Limb (tissue), 2 donors: ENCODE measurements around the gene DBN1.

Source experiments
- DNase-seq, 2 donors: peaks; one replicate each; pipeline ENCODE4 v3.0.0-alpha.2; 2016; ENCODE audit errors: extremely low spot score in 2 of 2

Gene DBN1

DNA sequence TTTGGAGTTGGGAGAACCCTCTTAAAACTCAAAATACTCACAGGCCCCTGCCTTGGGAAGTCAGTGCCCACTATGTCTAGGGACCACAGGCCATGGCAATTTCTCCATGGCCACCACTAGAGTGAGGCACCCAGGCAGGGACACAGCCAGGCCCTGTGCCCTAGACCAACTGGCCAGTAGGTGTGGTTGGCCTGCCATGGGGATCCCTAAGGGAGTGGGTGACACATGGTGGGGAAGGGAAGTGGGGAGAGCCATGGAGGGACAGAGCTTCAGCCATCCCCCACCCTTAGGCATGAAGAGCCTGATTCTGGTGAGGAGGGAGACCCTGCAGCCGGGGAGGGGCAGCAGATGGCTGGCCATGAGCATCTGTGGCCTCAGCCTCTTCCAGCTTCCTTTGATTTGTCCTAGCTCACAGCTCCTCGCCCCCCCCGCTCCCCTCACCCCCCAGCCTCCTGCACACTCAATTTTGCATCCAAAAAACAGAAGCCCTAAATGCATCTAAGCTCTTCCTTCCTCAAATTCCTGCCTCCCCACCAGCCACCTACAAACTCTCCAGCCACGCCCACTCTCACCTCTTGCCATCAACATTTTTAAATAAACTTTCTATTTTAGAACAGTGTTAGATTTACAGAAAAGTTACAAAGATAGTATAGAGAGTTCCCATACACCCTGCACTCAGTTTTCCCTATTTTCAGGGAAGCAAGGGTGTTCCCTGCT lies 1.6 kb upstream of the DBN1 start:
- DNase-seq, result peak in 1 of 2 donors; percentile 40

DNA sequence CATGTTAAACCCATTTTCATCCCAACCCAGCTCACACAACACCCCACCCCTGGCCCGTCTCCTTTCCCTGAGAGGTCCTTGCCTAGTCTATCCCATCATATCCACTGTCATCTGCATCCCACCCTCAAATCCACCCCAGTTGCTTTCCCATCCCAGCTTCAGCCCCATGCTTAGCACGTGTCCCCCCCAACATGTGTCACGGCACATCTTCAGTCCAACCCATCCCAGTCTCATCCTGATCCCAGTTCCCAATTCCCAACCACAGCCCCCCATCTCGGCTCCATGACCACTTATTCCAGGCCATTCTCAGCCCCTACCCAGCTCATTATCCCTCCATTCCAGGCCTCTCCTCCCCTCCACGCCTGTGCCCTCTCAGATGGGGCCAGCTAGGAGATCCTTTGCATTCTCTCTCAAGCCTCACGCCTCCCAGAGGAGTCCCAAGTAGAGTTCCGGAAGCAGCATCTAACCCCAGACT lies 605 bp upstream of the DBN1 start:
- DNase-seq, result peak in 1 of 2 donors; percentile 59

DNA sequence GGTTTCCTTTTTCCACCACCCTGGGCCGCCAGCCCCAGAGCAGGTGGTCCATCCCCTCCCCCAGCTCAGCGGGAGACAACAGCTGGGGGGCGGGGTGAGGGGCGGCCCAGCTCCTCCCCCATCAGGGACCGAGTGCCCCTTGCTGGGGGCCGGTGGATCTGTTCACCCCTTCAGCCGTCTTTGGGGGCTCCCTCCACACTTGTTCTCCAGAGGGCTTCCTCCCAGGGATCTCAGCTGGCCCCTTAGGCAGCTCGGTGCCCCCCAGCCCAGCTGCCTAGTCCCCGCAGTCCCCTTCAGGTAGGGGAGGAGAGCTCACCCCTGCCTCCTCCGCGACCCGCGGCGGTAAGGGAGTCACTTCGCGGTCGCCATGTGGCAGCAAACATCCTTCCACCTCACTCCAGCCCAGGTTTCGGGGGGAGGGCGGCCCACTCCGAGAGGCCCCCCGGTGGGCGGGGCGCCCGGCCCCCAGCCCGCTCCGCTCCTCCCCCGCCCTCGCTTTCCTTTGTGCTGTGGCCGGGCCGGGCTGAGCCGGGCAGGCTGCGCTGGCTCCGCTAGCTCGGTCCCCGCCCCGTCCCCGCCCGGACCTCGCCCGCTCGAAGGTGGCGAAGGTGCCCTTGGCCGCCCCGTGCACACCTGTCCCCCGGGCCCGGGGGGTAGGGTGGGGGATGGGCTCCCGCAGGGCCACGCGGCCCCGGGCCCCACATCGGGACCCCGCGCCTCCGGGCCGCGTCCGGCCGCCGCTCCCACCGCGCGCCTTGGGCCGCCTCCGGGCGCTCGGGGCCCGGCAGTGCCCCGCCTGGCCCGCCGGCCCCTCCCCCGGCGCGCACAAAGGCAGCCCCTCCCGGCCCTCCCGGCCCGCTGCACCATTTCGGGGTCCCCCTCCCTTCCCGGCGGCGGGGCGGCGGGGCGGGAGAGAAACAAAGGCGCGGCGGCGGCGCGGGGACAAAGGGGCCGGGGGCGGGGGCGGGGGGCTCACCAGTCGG lies 683 bp downstream of the DBN1 start:
- DNase-seq, result peak in 1 of 2 donors; percentile 84

DNA sequence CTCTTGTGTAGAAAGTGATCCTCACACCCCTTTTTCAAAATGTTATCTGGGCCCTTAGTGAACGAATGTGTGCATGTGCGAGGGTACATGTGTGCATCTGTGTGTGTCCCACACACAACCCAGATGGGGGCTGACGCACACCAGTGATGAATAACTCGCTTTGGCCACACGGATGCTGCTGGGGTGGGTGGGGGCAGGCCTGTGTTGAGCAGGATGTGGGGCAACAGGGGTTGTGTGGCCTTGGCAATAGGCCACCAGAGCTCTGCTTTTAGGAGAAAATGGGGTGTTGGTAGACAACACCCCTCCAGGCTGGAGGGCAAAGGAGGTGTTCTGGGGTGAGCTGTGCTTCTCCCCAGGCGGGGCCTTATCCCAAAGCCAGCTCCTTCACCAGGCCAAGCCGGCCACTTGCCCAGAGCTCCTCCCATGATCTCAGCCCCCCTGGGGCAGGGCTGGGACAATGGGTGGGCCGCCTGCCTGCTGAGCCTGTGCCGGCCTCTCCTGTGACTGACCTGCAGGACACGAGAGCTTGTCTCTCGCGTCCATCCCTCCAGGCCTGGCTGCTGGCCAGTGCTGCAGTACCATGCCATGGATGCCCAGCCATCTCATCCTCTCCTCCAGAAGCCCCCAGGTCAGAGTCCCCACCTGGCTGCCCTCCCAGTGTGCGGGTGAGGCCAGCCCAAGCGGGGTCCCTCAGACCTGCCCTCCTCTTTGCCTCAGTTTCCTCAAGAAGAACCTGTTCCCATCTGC lies 1.7 kb downstream of the DBN1 start:
- DNase-seq, result no peak

DNA sequence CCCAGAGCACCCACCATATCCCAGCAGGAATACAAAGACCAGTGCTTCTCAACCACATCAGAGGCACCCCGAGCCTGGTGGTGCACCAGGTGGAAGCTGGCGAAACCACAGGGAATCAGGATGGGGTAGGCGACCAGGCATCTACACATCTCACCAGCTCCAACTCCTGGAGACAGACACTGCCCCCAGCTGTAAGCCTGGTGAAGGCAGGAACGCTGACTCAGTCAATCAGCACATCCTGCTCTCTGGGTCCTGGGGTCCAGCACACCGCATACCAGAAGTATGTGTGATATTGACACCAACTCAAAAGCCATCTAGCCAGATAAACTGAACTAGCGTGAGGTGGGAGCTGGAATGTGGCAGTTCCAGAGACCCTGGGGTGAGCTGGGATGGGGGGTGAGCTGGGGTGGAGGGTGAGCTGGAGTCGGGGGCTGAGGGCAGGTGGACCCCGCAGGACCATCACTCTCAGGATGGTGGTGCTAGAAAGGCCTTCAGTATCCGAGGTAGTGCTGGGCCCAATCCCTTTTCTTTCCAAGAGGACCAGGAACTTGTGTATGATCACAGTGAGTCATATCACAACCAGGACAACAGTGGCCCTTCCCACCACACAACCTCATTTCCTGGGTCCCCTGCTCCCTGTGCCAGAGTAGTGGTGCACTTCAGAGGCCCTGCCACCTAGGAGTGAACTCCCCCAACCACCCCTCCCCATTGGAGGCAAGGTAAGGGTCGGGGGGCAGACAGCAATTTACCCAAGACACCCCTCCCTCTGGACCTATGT lies 2.5 kb downstream of the DBN1 start:
- DNase-seq, result no peak

DNA sequence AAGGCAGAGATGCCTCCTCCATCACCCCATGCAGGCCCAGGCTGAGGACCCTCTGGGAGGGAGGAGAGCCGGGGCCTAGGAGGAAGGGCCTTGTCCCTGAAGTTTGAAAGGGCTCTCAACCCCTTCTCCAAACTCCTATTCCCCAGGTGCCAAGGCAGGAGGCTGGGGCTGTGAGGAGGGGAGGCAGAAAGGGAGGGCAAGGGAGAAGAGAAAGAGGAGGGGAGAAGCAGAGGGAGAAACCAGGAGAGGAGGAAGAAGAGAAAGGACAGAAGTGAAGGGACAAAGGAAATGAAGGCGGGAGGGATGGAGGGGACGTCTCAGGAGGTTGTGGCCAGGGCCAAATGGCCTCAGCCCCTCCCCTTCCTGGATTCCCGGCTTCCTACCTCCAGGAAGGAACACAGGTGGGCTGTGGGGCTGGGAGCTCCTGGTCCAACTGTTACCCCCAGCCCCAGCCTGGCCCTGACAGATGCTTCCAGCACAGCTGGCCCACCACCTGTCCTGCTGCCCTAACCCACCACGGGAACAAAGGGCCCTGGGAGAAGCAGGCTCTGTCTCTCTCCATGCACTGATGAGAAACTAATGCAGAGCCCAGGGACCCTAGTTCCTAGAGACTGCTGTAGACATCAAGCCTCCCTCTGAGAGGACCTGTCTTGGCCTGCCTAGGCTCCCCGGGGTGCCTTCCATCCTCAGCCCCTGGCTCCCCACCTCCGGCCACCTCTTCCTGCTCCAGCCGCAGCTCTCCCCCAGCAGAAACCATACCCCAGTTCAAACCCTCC lies 3.5 kb downstream of the DBN1 start:
- no peak for DNase-seq

DNA sequence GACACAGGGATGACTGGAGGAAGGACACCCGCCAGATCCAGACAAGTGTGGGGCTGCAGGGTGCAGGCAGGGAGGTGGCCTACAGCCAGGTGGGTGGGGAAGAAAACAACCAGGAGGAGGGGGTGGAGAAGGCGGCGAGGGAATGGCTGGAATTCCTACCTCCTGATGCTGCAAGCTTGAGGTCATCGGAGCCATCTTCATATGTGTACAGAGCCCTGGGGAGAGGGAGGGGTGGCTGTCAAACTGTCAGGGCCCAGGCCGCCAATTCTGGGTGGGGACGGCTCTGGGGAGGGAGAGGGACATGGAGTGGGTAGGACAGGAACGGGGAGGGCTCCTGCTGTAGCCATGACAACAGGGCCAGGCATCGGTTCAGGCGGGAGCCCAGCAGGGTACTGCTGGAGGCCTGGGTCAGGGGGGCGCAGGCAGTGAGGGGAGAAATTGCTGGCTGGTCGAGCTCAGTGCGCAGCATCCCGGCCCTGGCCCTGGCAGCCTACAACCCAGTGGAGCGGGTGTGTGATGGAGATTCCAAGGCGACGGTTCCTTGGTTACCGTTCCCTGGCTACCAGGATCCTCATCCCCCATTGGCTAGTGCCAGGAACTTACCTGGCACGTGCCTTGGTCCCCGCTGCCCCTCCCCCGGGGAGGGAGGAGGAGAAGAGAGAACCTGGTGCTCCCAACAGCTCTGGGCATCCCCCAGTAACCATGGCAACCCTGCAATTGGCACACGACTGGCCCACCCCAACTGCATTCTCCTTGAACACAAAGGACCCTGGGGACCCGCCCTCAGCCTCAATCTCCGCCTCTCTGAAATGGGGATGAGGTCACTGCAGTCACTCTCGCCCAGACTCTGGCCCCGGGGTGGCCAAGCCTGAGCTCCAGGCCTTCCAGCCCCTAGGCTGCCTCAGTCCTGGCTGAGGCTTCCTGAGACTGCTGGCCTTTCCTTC lies 4.5 kb downstream of the DBN1 start:
- no peak for DNase-seq

DNA sequence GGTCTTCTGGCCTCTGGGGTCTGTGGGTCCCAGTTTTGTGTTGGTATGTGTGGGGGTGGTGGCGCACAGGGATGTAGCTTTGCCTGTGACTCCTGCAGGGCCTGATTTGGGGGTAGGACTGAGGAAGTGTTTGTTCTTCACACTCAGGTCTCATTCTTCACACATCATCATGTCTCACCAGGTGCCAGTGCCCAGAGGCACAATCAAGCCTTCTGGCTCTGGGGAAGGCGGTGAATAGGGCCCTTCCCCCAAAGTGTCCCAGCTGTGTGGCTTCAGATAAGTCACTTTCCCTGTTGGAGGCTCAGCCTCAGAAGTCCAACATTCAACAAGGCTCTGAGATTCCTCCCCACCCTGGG lies 5.1 kb downstream of the DBN1 start:
- DNase-seq, result no peak

DNA sequence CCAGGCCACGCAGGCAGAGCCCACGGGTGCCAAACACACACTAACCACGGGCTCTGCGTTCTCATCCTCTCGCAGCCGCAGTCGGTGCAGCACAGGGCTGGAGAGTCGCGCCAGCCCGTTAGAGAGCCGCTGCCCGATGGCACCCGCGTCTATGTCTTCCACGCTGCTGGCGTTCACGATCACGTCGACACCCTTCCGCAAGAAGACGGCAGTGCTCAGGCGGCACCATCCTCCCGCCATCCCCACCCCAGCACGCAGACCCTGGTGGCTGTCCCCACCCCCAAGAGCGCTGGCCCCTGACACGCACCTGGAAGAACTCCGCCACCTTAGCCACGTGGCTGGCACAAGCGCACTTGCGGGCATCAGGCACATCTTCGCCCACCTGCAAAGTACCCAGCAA lies 6.0 kb downstream of the DBN1 start:
- DNase-seq, result no peak

DNA sequence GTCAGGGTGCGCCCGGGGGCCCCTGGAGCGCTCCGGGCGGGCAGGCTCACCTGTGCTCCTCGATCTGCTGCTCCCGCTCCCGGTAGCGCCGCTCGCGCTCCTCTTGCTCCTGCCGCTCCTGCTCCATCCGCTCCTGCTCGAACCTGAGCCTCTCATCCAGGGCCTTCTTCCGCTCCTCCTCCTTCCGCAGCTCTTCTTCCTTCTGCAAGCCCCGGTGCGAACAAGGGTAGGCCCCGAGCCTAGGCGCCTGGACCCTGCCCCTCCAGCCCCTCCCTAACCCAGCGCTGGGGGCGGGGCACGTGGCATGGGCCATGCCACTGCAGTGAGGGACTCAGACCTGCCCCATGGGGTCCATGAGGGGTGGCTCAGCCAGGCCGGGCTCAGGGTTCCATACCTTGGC lies 6.6 kb downstream of the DBN1 start:
- no peak for DNase-seq

DNA sequence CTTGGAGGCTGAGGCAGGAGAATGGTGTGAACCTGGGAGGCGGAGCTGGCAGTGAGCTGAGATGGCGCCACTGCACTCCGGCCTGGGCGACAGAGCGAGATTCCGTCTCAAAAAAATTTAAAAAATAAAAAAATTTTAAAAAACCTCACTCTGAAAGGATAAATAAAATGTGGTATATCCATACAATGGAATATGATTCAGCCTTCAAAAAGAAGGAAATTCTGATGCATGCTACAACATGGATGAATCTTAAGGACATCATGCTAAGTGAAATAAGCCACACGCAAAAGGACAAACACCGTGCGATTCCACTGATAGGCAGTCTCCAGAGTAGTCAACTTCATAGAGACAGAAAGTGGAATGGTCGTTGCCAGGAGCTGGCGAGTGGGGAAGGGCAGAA lies 8.4 kb downstream of the DBN1 start:
- no peak for DNase-seq

DNA sequence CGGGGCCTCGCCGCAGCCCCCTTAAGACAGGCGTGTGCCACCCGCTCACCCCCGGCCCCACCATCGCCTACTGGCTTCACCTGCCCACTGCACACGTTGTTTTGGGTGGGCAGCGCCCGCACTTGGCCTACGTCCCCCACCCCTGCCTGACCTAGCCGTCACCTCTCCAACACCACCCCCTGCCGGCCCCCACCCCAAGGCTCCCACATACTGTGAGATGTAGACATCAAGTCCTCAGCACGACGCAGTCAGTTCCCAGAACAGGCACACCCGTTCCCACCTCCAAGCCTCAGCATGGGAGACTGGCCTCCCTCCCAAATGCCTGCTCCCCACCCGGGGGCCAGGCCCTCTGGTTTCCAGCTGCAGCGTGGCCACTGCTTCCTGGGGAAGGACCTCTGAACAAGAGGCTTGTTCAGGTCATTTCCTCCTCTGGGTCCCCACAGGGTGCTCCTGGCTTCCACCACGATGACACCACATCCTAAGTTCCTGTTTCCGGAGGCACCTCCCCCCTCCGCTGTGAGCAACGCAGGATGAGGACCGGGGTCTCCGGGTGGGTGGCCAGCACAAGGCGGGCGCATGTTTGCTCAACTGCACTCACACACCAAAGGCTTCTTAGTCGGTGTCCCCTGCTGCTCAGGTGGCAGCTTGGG lies 11.3 kb downstream of the DBN1 start:
- DNase-seq, result no peak

DNA sequence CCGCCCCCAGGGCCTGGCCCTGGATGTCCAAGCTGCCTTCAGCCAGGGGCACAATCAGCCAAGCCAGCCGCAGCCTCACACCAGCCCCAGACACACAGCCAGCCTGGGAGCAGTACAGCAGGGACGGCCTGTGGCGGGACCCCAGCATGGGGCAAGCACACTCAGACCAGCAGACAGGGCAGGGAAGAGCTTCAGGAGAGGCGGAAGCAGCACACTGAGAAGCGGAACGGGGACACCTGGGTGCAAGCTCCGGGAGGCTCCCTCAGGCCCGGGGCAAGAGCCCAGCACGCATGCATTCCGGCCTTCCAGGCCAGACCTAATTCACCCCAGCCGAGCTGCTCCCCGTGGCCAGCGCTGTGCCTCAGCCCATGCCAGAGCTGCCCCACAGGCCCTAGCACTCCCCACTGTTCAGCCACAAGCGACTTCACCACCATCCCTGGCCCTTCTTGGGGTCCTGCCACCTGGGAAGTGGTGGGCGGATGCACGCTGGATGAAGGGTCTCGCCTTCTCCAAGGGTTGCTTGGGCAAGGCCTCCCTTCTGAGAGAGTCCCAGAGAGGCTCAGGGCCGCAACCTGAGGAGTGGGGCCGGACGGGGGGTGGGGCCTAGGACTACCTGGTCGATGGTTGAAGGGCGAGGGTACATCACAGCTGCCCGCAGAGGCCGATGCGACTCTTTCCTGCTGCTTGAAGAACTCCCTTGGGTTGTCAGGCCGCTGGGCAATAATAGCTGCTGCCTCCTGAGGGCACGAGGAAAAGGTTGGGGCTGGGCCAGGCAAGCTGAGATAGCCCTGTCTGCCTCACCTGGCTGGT lies 13.4 kb downstream of the DBN1 start:
- DNase-seq, result no peak

DNA sequence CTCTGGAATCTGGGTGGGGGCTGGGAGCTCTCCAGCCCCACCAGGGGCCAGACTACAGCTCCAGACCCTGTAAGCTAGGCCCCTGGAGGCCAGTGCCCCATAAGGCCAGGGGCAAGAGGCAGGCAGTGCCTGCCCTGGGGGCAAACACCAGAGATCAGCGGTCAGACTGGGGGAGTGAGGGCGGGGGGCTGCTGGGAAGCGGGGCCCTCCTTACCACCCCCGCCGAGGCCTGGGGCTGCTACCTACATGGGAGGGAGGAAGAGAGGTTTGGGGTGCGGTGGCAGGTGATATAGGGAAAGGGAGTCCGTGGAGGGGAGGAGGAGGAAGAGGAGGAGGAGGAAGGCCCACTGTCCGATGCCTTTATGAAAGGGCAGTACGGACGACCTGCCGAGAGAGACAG lies 14.1 kb downstream of the DBN1 start:
- no peak for DNase-seq

DNA sequence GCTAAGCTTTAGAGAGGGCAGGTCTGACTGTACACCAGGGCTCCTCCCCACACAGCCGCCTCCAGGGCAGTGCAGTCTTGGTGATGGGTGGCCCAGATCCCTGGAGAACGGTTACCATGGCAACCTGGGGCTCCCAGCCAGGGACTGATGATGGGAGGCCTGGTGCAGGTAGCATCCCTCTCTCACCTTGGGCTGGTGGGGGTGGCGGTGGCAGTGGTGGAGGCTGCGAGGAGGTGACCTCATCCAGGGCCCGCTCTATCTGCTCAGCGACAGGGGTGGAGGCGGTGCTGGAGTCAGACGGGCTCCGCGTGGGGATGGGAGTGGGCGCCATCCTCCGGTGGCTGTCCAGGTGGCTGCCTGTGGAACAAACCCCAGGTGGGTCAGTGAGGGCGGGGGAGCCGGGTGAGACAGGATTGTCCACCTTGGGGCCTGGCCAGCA lies 14.5 kb downstream of the DBN1 start:
- no peak for DNase-seq

DNA sequence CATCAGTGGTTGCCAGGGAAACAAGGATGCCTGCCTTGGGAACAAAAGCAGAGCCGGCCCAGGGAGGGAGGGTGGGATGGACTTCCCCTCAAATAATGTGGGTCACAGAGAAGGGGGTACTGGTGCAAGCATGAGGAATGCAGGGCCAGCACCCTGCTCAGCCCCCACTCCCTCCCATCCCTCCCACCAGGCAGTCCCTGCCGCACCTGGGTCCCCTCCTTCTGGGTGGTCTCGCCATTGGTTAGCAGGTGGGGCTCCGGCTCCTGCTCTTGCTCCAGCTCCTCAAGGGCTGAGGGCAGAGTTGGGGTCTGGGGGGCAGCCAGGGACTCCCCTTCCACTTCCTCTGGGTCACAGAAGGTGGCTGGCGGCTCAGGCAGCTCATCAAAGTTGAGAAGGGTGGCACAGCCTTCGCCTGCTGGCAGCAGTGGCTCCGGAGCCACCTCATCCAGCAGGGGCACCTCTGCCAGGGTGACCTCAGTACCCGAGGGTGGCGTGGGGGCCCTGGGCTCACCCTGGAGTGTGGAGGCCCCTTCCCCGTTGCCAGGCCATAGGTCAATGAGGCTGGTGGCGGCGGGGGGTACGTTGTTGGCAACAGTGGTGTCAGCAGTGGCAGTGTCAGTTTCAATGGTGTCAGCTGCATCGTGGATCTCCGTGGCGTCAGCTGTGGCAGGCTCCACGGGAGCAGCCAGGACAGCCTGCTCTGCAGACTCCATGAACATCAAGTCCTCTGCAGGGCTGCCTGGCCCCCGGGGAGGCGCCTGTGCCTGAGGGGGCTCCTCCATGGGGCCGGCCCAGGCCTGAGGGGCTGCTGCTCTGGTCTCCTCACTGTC lies 15.4 kb downstream of the DBN1 start:
- peak in 1 of 2 donors; percentile 54 for DNase-seq
